NB4 (cell line): ENCODE results near the gene BRSK2.

ENCODE experiments used
- DNase-seq: peaks from one replicate; pipeline ENCODE4 v3.0.0; 2010; ENCODE audit warnings: low read depth
- H3K4me3 ChIP-seq: one replicate; pipeline ENCODE4 v1.5.1; 2011; ENCODE audit warnings: mild to moderate bottlenecking, low read depth, low read length, moderate library complexity
- MYC ChIP-seq: IDR thresholded peaks from 2 replicates; pipeline ENCODE4 v1.6.1; 2011; ENCODE audit warnings: low read depth, low read length
- POLR2A ChIP-seq: IDR thresholded peaks from 2 replicates; pipeline ENCODE4 v1.6.1; 2011; ENCODE audit warnings: mild to moderate bottlenecking; ENCODE audit not compliant: insufficient read length; ENCODE audit errors: extremely low read depth
- TF ChIP-seq, protein P1 (sequence below): IDR thresholded peaks from 2 replicates; pipeline ENCODE4 v1.6.1; 2011; ENCODE audit warnings: low read depth, low read length
- TF ChIP-seq, protein P2 (sequence below): IDR thresholded peaks from one replicate; pipeline ENCODE4 v1.5.1; 2012; ENCODE audit warnings: low read depth, low read length

BRSK2 gene

DNA sequence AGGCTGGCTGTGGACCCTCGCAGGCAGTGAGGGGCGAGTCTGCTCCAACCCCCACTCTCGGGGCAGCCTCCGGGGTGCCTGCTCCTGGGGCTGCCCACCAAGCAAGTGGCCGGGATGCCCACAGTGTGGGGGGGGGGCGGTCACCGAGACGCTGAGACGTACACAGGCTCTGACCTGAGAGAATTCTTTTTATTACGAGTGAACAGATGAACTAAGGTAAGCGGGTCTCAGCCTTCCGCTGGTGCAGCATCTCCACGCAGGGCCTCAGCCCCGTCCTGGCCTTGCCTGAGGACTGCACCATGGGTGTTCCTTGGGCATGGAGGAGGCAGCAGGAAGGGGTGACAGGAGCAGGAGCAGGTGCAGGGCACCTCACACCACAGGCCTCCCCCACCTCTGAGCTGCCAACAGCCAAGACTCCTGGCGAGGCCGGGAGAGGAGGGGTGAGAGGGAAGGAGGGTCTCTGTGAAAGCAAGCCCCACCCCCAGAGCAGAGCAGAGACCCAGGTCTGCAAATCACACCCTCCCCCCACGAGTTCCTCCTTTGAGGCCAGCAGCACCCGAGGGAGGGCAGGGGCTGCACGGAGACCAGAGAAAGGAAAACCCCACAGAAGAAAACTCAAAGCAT, 79.7 kb downstream of the BRSK2 start:
- no peak overlapping the region for H3K4me3 ChIP-seq
- TF ChIP-seq POLR2A (no peak), MYC (no peak)
- TF ChIP-seq, protein P1, sequence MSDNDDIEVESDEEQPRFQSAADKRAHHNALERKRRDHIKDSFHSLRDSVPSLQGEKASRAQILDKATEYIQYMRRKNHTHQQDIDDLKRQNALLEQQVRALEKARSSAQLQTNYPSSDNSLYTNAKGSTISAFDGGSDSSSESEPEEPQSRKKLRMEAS: no peak
- TF ChIP-seq, protein P2, sequence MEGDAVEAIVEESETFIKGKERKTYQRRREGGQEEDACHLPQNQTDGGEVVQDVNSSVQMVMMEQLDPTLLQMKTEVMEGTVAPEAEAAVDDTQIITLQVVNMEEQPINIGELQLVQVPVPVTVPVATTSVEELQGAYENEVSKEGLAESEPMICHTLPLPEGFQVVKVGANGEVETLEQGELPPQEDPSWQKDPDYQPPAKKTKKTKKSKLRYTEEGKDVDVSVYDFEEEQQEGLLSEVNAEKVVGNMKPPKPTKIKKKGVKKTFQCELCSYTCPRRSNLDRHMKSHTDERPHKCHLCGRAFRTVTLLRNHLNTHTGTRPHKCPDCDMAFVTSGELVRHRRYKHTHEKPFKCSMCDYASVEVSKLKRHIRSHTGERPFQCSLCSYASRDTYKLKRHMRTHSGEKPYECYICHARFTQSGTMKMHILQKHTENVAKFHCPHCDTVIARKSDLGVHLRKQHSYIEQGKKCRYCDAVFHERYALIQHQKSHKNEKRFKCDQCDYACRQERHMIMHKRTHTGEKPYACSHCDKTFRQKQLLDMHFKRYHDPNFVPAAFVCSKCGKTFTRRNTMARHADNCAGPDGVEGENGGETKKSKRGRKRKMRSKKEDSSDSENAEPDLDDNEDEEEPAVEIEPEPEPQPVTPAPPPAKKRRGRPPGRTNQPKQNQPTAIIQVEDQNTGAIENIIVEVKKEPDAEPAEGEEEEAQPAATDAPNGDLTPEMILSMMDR: no peak
- DNase-seq: no peak

DNA sequence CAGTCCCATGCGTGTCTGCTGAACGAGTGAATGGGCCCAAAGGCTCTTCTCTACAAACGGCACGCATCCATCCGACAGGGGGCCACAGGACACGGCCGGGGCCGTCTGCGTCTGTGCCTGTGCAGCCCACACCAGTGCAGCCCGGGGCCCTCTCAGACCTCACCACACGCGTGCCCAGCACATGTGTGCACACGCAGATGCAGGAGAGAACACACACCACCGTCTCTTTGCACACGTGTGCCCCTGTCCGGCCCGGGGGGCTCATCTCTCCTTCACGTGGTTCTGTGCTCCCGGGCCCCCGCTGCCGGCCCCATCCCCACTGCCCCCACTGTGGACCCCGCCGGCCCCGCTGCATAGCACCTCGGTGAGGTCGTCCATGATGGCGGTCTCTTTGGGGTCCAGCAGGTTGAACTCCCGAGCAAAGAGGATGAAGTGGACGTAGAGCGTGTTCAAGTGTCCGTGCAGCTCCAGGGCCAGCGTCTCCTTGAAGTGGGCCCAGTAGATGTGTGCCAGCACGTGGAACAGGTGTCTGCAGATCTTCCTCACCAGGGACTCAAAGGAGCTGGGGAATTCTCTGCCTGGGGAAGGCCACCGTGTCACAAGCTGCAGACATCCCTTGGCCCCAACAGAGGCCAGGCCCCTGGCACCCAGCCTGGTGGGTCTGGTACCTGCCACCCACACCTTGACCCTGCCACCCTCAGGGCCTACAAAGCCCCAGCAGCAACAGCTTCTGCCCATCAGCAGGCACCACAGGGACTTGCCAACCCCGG, 80.4 kb downstream of the BRSK2 start:
- TF ChIP-seq, protein P2: no peak
- TF ChIP-seq MYC: no peak
- TF ChIP-seq POLR2A: no peak
- TF ChIP-seq, protein P1: no peak
- no peak overlapping the region for H3K4me3 ChIP-seq
- no peak for DNase-seq

DNA sequence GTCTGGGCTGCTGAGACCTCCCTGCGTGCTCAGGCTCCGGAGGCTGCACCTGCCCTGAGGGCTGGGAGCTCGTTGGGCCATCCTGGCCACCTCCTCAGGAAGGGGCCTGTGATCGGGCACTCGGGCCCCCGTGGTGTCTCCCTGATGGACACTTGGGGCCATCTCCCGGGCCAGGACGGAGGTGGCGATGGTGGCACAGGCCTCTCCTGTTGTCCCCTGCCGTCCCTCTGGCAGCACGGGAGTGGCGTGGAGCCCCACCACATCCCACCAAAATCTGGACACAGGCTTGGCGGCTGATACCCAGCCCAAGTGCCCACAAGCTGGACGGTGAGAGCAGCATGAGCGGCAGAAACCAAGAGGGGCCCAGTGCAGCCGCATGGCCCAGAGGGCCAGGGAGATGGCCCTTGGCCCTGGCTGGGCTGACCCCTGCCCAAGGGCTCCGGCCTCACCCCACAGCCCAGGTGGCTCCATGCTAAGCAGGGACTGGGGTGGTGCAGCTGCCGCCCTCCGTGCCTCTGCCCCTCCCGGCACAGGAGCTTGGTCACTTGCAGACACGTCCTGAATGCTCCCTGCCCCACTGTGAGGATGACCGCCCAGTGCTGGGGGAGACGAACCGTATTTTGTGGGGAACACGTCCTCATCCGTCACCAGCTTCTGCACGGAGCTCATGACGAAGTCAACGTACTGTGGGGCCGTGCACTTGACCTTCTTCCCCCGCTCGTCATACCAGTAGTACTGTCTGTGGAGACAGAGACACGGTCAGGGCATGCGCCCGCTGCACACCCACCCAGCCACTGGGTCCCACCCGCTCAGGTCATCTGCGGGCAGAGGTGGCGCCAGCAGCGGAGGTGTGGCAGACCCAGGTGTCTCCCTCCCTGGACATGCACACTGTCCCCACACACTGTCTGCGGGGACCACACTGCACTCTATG, 81.2 kb downstream of the BRSK2 start:
- no peak for DNase-seq
- TF ChIP-seq POLR2A: no peak
- no peak for TF ChIP-seq MYC
- TF ChIP-seq, protein P1: no peak
- TF ChIP-seq, protein P2: no peak
- H3K4me3 ChIP-seq: no peak overlapping the region

DNA sequence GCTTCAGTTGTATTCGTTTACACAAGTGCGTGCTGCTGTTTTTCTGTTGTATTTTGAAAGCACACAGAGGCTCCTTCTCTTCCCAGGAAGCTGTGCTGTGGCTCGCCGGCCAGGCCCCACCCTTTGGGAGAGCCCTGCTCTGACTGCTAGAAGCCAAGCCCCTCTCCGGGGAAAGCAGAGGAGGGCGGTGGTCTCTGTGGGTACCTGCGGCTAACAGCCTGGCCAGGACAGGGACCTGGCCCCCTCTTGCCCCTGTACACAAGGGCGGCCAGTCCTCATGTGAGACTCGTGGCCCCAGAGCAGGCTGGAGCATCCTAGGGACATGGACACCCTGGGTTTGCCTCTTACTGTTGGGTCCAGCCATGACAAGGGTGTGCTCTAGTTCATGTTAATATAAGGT, 82.0 kb downstream of the BRSK2 start:
- no peak overlapping the region for H3K4me3 ChIP-seq
- TF ChIP-seq, protein P2: no peak
- TF ChIP-seq MYC (no peak), POLR2A (no peak)
- TF ChIP-seq, protein P1: no peak
- no peak for DNase-seq

DNA sequence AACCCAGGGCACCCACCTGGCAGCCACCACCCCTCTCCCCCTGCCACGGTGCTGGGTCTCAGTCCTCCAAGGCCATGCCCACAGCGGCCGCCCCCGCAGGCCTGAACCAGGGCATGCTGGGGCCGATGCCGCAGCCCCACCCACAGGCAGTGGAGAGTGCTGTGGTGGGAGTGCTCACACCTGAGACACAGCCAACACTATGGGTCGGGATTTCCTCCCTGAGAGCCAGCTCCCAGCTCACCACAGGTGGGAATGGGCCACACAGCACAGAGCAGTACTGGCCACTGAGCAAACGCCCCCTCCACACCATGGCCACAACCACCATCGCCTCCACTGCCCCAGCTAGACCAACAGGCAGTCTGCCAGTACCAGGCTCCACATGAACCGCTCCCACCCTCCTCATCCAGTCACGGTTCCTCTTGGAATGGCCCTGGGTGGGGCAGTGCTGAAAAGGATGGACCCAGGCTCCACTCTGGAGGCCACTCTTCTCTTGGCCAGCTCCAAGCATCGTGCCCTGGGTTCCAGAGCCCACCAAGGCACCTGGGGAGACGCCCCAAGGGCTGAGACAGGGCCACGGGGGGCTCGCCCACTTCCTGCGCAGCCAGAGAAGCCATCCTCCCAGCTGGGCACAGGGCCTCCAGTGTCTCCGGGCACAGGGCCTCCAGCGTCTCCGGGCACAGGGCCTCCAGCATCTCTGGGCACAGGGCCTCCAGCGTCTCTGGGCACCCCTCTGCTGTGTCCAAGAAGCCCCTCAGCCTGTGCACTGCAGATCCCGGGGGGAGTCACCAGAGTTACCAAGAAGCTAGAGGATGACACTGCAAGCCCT, 82.7 kb downstream of the BRSK2 start:
- H3K4me3 ChIP-seq: no peak overlapping the region
- no peak for TF ChIP-seq MYC
- TF ChIP-seq, protein P1: no peak
- TF ChIP-seq, protein P2: no peak
- no peak for TF ChIP-seq POLR2A
- no peak for DNase-seq
